ENCODE measurements around the gene SLC10A7. TPM values are rescaled to one million over a fixed set of nuclear protein-coding genes. Genes with fewer than 3 reads are reported as not detected.

The SLC10A7 gene
- total RNA-seq, 1 experiment from 2014 or later: 3.9 TPM

DNA sequence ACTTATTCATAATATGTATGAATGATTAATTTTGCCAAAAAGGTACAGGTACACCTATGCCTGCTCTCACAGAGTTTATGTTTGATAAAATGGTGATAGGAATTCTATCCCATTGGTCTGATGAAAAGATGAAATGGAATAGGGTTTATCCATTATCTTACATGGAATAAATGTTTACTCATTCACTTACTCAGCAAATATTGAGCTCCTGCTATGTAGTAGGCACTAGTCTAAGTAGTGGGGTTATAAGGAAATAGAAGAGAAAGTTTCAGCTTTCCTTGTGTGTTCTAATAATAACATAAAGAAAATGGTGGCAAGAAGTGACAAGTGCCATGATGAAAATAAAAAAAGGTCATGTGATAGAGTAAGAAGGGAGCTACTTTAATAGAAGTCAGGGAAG lies 12.4 kb upstream of the SLC10A7 start:
- no peak overlapping the region for H3K27ac Mint-ChIP-seq
- Histone ChIP-seq H3K4ac (ENCODE audit: low read depth, low read length) (no peak overlapping the region), H2BK120ac (ENCODE audit: low read depth, low read length, poor library complexity, severe bottlenecking) (no peak overlapping the region), H3K56ac (ENCODE audit: insufficient read length, low read depth, low read length) (no peak overlapping the region), H2BK12ac (ENCODE audit: insufficient read length, low read depth, low read length) (no peak overlapping the region), H2BK5ac (ENCODE audit: insufficient read length, low read length) (no peak overlapping the region), H3K4me1 (ENCODE audit: insufficient read depth, low read length) (no peaks in the 10 kb centered on the region), H3K18ac (ENCODE audit: insufficient read length, low read depth, low read length) (no peak overlapping the region), H3K79me1 (ENCODE audit: insufficient read depth, low read depth, low read length, poor library complexity, severe bottlenecking) (no peaks in the 10 kb centered on the region), H4K5ac (ENCODE audit: insufficient read length, low read depth, low read length) (no peak overlapping the region), H2BK15ac (ENCODE audit: low read depth, low read length) (no peak overlapping the region), H4K8ac (replicated peaks; ENCODE audit: insufficient read length, low read depth, low read length) (no peak overlapping the region), H3K14ac (ENCODE audit: insufficient read depth, low read length) (no peak overlapping the region), H4K91ac (ENCODE audit: insufficient read length, low read depth, low read length) (no peak overlapping the region), H3K27me3 (ENCODE audit: insufficient read depth, low read length) (no peaks in the 10 kb centered on the region), H4K20me1 (ENCODE audit: control insufficient read depth, insufficient read depth, insufficient read length) (no peaks in the 10 kb centered on the region), H2AFZ (ENCODE audit: low read length) (no peak overlapping the region), H3K4me2 (ENCODE audit: insufficient read depth, insufficient read length, low read length) (no peak overlapping the region), H3K9ac (ENCODE audit: extremely low read depth, insufficient read length, low read length) (no peak overlapping the region), H3T11ph (ENCODE audit: low read length) (no peak overlapping the region), H3K23me2 (ENCODE audit: insufficient read length, low read depth, low read length, poor library complexity, severe bottlenecking) (no peaks in the 10 kb centered on the region), H2AK5ac (ENCODE audit: insufficient read length, low read length) (no peak overlapping the region), H3K9me3 (ENCODE audit: control insufficient read depth, low read depth, low read length) (no peaks in the 10 kb centered on the region), H3K23ac (ENCODE audit: insufficient read length, low read depth, low read length) (no peak overlapping the region), H3K79me2 (ENCODE audit: insufficient read depth, low read length) (no peaks in the 10 kb centered on the region), H3K27ac (ENCODE audit: insufficient read length, low read depth, low read length) (no peak overlapping the region), H2BK20ac (ENCODE audit: low read depth, low read length, poor library complexity, severe bottlenecking) (no peak overlapping the region)
- TF ChIP-seq, protein P1, sequence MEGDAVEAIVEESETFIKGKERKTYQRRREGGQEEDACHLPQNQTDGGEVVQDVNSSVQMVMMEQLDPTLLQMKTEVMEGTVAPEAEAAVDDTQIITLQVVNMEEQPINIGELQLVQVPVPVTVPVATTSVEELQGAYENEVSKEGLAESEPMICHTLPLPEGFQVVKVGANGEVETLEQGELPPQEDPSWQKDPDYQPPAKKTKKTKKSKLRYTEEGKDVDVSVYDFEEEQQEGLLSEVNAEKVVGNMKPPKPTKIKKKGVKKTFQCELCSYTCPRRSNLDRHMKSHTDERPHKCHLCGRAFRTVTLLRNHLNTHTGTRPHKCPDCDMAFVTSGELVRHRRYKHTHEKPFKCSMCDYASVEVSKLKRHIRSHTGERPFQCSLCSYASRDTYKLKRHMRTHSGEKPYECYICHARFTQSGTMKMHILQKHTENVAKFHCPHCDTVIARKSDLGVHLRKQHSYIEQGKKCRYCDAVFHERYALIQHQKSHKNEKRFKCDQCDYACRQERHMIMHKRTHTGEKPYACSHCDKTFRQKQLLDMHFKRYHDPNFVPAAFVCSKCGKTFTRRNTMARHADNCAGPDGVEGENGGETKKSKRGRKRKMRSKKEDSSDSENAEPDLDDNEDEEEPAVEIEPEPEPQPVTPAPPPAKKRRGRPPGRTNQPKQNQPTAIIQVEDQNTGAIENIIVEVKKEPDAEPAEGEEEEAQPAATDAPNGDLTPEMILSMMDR (conservative IDR thresholded peaks at IDR 0.05): no peak
- no peaks in the 10 kb centered on the region for H3K36me3 Mint-ChIP-seq (ENCODE audit: insufficient read depth in 1 of 3, low read depth in 3 of 3)
- no peak overlapping the region for H3K4me3 Mint-ChIP-seq
- DNase-seq: no peak
- H3K9me3 Mint-ChIP-seq: peaks cover 2 to 3% of the 10 kb centered on the region in 2 experiments; a peak in 4 of 5 replicates
- peaks cover 0 to 4% of the 10 kb centered on the region in 2 experiments; a peak in 1 of 4 replicates for H3K4me1 Mint-ChIP-seq
- peaks cover 19% of the 10 kb centered on the region for H3K27me3 Mint-ChIP-seq (ENCODE audit: low read depth)
